ENCODE data around the gene IPO9.

The IPO9 gene

GRCh38 chr1:201842472-201843027 lies 13.6 kb downstream of the IPO9 start:
- H3K4me3 ChIP-seq (replicated peaks; ENCODE audit: low read depth, low read length), result no peak overlapping the region
- no peak for DNase-seq (ENCODE audit: extremely low read depth, low read depth)
- no peak for TF ChIP-seq CTCF (IDR thresholded peaks at IDR 0.05; ENCODE audit: low read depth, low read length, missing control alignments)

- no peak for DNase-seq (ENCODE audit: extremely low read depth, low read depth)
- no peak for TF ChIP-seq CTCF (IDR thresholded peaks at IDR 0.05; ENCODE audit: low read depth, low read length, missing control alignments)
- H3K4me3 ChIP-seq (replicated peaks; ENCODE audit: low read depth, low read length), result no peak overlapping the region
These were observed 16.6 kb downstream of the IPO9 start for GRCh38 chr1:201845331-201846083.

GRCh38 chr1:201847150-201847549 lies 18.2 kb downstream of the IPO9 start:
- no peak for TF ChIP-seq CTCF (IDR thresholded peaks at IDR 0.05; ENCODE audit: low read depth, low read length, missing control alignments)
- no peak for DNase-seq (ENCODE audit: extremely low read depth, low read depth)
- H3K4me3 ChIP-seq (replicated peaks; ENCODE audit: low read depth, low read length), result no peak overlapping the region

DNA sequence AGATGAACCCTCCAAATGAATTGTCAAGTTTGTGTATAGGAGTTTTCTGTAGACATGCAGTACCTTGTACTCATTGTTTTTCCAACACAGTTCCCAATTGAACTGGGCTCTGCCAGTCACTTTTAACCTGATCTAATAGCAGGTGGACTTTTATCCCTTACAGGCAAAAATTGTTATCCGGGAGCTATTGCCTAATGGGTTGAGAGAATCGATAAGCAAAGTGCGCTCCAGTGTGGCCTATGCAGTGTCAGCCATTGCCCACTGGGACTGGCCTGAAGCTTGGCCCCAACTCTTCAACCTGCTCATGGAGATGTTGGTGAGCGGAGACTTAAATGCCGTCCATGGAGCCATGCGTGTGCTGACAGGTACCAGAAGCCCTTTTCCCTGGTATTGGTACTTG lies 19.3 kb downstream of the IPO9 start:
- H3K4me3 ChIP-seq (replicated peaks; ENCODE audit: low read depth, low read length), result no peak overlapping the region
- TF ChIP-seq CTCF (IDR thresholded peaks at IDR 0.05; ENCODE audit: low read depth, low read length, missing control alignments), result no peak
- no peak for DNase-seq (ENCODE audit: extremely low read depth, low read depth)

GRCh38 chr1:201849372-201850052 lies 20.6 kb downstream of the IPO9 start:
- no peak for DNase-seq (ENCODE audit: extremely low read depth, low read depth)
- TF ChIP-seq CTCF (IDR thresholded peaks at IDR 0.05; ENCODE audit: low read depth, low read length, missing control alignments), result no peak
- H3K4me3 ChIP-seq (replicated peaks; ENCODE audit: low read depth, low read length), result no peak overlapping the region

- TF ChIP-seq CTCF (IDR thresholded peaks at IDR 0.05; ENCODE audit: low read depth, low read length, missing control alignments), result no peak
- DNase-seq (ENCODE audit: extremely low read depth, low read depth), result no peak
- no peak overlapping the region for H3K4me3 ChIP-seq (replicated peaks; ENCODE audit: low read depth, low read length)
These were observed 21.1 kb downstream of the IPO9 start for GRCh38 chr1:201850053-201850397.
